Activated B cell treated with CpG ODN at 0.5 μM for 24 hours (primary cell): ENCODE data around the gene RPS19. TPM values are rescaled to one million over a fixed set of nuclear protein-coding genes. Genes with fewer than 3 reads are reported as not detected.

Experiments
- ATAC-seq: fragments of 200-7000 bp; cut with Tn5 transposase; one replicate; pipeline ENCODE4 v1.10.0; 2021; ENCODE audit warnings: low read depth, mild to moderate bottlenecking, moderate library complexity
- CTCF ChIA-PET: fragments of 350-600 bp; sonication (Branson Sonifier 250); formaldehyde crosslinking; loops from one replicate; lab custom pipeline; 2021; ENCODE audit warnings: antibody characterized with exemption; lab: Charles Lee
- POLR2A ChIA-PET: fragments of 350-600 bp; sonication (Branson Sonifier 250); formaldehyde crosslinking; loops from one replicate; lab custom pipeline; 2021; ENCODE audit warnings: antibody characterized with exemption; lab: Charles Lee
- DNase-seq: peaks from one replicate; pipeline ENCODE4 v3.0.0; 2022
- H3K27ac Mint-ChIP-seq: one replicate; pipeline ENCODE4 v1.8.0; 2020; ENCODE audit warnings: mixed read lengths
- H3K27me3 Mint-ChIP-seq: one replicate; pipeline ENCODE4 v1.8.0; 2021; ENCODE audit warnings: mixed read lengths
- H3K36me3 Mint-ChIP-seq: one replicate; pipeline ENCODE4 v1.8.0; 2021; ENCODE audit warnings: low read depth, mixed read lengths
- H3K4me1 Mint-ChIP-seq: one replicate; pipeline ENCODE4 v1.8.0; 2021; ENCODE audit warnings: mixed read lengths
- H3K4me3 Mint-ChIP-seq: one replicate; pipeline ENCODE4 v1.8.0; 2020; ENCODE audit warnings: mild to moderate bottlenecking, mixed read lengths
- H3K9me3 Mint-ChIP-seq: one replicate; pipeline ENCODE4 v1.8.0; 2020; ENCODE audit warnings: mixed read lengths
- CTCF ChIP-seq: fragments of 200-600 bp; IDR thresholded peaks from one replicate; pipeline ENCODE4 v1.8.0; 2022; ENCODE audit warnings: antibody characterized with exemption, mild to moderate bottlenecking
- intact Hi-C: fragments of 100-400 bp; cut with micrococcal nuclease; formaldehyde crosslinking; loops from one replicate; pipeline ENCODE4 v1.15.1; 2024
- total RNA-seq: library from RNA; stranded (reverse); gene quantifications from 2 replicates; pipeline ENCODE4 v1.2.3, GENCODE V29; 2022

Gene RPS19
- total RNA-seq, 1 donor from 2014 or later, result 4,196 TPM

- TF ChIP-seq CTCF, result no peak
- Mint-ChIP-seq H3K9me3 (no peaks in the 10 kb centered on the region), H3K4me1 (peaks cover 86% of the 10 kb centered on the region), H3K36me3 (peaks cover 65% of the 10 kb centered on the region), H3K4me3 (no peak overlapping the region), H3K27me3 (no peaks in the 10 kb centered on the region), H3K27ac (peak overlapping the region; percentile 80)
- ChIA-PET CTCF (interaction anchor here (1.0 to 1.7 kb wide), 3 partner anchors 10 to 22 kb away, joined by 3 to 8 read pairs (median 6); partner anchors contain the start of gene RPS19), POLR2A (interaction anchor here (0.6 to 11.4 kb wide), 5 partner anchors 9 to 263 kb away, joined by 3 to 279 read pairs (median 6); partner anchors contain the start of genes ARHGEF1 and RPS19)
- DNase-seq (no peak), ATAC-seq (no peak)
- intact Hi-C loops, result no loop called here
Observed at GRCh38 chr19:41869374-41869955, 9.4 kb downstream of the RPS19 start.

GRCh38 chr19:41870401-41870873 is 10.4 kb downstream of the RPS19 start:
- TF ChIP-seq CTCF, result no peak

GRCh38 chr19:41871573-41872383 is 11.7 kb downstream of the RPS19 start:
- peak; percentile 38 for DNase-seq
- peak overlapping the region; percentile 98 for H3K27ac Mint-ChIP-seq
- no peaks in the 10 kb centered on the region for H3K9me3 Mint-ChIP-seq
- no peak for TF ChIP-seq CTCF
- ChIA-PET POLR2A (interaction anchor here (0.6 to 11.4 kb wide), 12 partner anchors 8 to 530 kb away, joined by 3 to 279 read pairs (median 10); partner anchors contain the start of genes ARHGEF1, RABAC1 and RPS19), CTCF (interaction anchor here (2.5 to 5.9 kb wide), 6 partner anchors 9 to 86 kb away, joined by 8 to 66 read pairs (median 38); partner anchors contain the start of genes RABAC1 and RPS19)
- peaks cover 91% of the 10 kb centered on the region for H3K4me1 Mint-ChIP-seq
- intact Hi-C loops, result loop anchor here (1.0 kb wide), 1 partner anchor 11 kb away; the partner anchor contains the start of gene RPS19
- ATAC-seq, result peak; percentile 31
- peak overlapping the region; percentile 44 for H3K4me3 Mint-ChIP-seq
- H3K27me3 Mint-ChIP-seq, result no peaks in the 10 kb centered on the region
- H3K36me3 Mint-ChIP-seq, result peaks cover 47% of the 10 kb centered on the region

More at GRCh38 chr19:41870401-41870873, 10.4 kb downstream of the RPS19 start:
- no peak for DNase-seq
- ChIA-PET POLR2A (interaction anchor here (0.7 to 11.4 kb wide), 7 partner anchors 10 to 89 kb away, joined by 3 to 279 read pairs (median 4); partner anchors contain the start of genes ARHGEF1, RABAC1 and RPS19), CTCF (interaction anchor here (0.7 to 4.8 kb wide), 4 partner anchors 8 to 82 kb away, joined by 3 to 66 read pairs (median 6); no protein-coding TSS in a partner anchor)
- peak overlapping the region; percentile 32 for H3K4me3 Mint-ChIP-seq
- intact Hi-C loops, result no loop called here
- no peaks in the 10 kb centered on the region for H3K27me3 Mint-ChIP-seq
- peaks cover 89% of the 10 kb centered on the region for H3K4me1 Mint-ChIP-seq
- H3K27ac Mint-ChIP-seq, result peak overlapping the region; percentile 80
- H3K36me3 Mint-ChIP-seq, result peaks cover 57% of the 10 kb centered on the region
- no peaks in the 10 kb centered on the region for H3K9me3 Mint-ChIP-seq
- no peak for ATAC-seq

GRCh38 chr19:41872384-41872774 is 12.3 kb downstream of the RPS19 start:
- no peak for TF ChIP-seq CTCF
- intact Hi-C loops, result no loop called here
- Mint-ChIP-seq H3K4me1 (peaks cover 89% of the 10 kb centered on the region), H3K4me3 (no peak overlapping the region), H3K9me3 (no peaks in the 10 kb centered on the region), H3K27ac (peak overlapping the region; percentile 98), H3K27me3 (no peaks in the 10 kb centered on the region), H3K36me3 (peaks cover 50% of the 10 kb centered on the region)
- ATAC-seq (no peak), DNase-seq (no peak)
- ChIA-PET POLR2A (interaction anchor here (1.2 to 11.4 kb wide), 9 partner anchors 9 to 87 kb away, joined by 3 to 279 read pairs (median 15); partner anchors contain the start of genes ARHGEF1, RABAC1 and RPS19), CTCF (interaction anchor here (1.0 to 5.9 kb wide), 14 partner anchors 10 to 86 kb away, joined by 3 to 66 read pairs (median 9); partner anchors contain the start of genes ARHGEF1, RABAC1 and RPS19)
